HG03575 (cell line): Measurements from ENCODE around the gene RILPL2.
"Not testable (repeated sequence)": the region's sequence is repeated elsewhere in the genome, so short reads cannot be mapped to it uniquely, and the experiment has no call there.

Experiments
- ATAC-seq: cut with Tn5 transposase; IDR thresholded peaks from one replicate; pipeline ENCODE4 v1.9.1; 2021; ENCODE audit not compliant: unreplicated experiment, insufficient number of reproducible peaks, low FRiP score; ENCODE audit errors: extremely low read depth

The RILPL2 gene

GRCh38 chr12:123388951-123389559, 47.4 kb downstream of the RILPL2 start:
- no peak for ATAC-seq

DNA sequence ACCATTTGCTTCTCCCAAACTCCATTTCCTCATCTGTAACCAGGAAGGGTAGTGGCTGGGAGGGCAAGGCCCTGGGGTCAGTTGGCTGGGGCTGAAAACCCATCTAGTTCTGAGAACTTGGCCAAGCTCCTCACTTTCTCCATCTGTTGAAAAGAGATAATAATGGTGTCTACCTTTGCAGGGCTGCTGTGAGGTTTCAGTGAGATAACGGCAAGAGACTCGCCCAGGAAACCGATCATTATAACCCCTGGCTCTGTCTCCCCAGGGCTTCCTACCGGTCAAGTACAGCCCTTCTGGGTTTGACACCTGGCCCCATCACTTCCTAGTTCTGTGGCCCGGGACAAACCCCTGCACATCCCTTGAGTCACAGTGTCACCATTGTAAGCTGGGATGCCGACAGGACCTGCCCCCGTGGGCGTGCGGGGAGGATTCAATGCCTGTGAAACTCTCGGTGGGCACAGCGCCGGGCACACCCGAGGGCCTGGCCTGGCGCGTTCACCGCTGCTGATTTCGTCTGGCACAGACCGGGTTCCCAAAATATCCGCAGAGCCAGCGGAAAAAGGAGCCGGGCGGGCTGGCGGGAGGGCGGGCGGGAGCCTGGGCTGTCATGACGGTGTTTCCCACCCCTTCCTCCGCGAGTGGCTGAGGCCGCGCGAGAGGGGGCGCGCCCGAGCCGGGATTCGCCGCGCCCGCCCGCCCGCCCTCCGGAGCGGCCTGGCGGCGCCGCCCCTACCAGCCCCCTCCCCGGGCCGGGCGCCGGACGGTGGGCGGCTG, 48.1 kb downstream of the RILPL2 start:
- no peak for ATAC-seq

- ATAC-seq: no peak
Measured at GRCh38 chr12:123387508-123388176, 48.8 kb downstream of the RILPL2 start.

GRCh38 chr12:123385536-123385935, 50.9 kb downstream of the RILPL2 start:
- ATAC-seq: not testable (repeated sequence)

- ATAC-seq: no peak
Measured at GRCh38 chr12:123384994-123385376, 51.5 kb downstream of the RILPL2 start.

GRCh38 chr12:123384318-123384993, 52.0 kb downstream of the RILPL2 start:
- ATAC-seq: no peak

- ATAC-seq: no peak
Measured at GRCh38 chr12:123382684-123383083, 53.8 kb downstream of the RILPL2 start.

- no peak for ATAC-seq
Measured at GRCh38 chr12:123379391-123379790, 57.1 kb downstream of the RILPL2 start.

GRCh38 chr12:123372415-123372814, 64.1 kb downstream of the RILPL2 start:
- not testable (repeated sequence) for ATAC-seq

- not testable (repeated sequence) for ATAC-seq
Measured at GRCh38 chr12:123371667-123372368, 64.7 kb downstream of the RILPL2 start.

GRCh38 chr12:123369229-123369628, 67.3 kb downstream of the RILPL2 start:
- ATAC-seq: no peak

- ATAC-seq: not testable (repeated sequence)
Measured at GRCh38 chr12:123368431-123368830, 68.1 kb downstream of the RILPL2 start.

GRCh38 chr12:123367511-123367910, 69.0 kb downstream of the RILPL2 start:
- ATAC-seq: no peak
